Measurements from ENCODE around the gene ZNF554. TPM values are rescaled to one million over a fixed set of nuclear protein-coding genes. Genes with fewer than 3 reads are reported as not detected.
"Not testable (repeated sequence)": the region's sequence is repeated elsewhere in the genome, so short reads cannot be mapped to it uniquely, and the experiment has no call there.

Gene ZNF554
- total RNA-seq, 1 donor from 2014 or later = 6.9 TPM

DNA sequence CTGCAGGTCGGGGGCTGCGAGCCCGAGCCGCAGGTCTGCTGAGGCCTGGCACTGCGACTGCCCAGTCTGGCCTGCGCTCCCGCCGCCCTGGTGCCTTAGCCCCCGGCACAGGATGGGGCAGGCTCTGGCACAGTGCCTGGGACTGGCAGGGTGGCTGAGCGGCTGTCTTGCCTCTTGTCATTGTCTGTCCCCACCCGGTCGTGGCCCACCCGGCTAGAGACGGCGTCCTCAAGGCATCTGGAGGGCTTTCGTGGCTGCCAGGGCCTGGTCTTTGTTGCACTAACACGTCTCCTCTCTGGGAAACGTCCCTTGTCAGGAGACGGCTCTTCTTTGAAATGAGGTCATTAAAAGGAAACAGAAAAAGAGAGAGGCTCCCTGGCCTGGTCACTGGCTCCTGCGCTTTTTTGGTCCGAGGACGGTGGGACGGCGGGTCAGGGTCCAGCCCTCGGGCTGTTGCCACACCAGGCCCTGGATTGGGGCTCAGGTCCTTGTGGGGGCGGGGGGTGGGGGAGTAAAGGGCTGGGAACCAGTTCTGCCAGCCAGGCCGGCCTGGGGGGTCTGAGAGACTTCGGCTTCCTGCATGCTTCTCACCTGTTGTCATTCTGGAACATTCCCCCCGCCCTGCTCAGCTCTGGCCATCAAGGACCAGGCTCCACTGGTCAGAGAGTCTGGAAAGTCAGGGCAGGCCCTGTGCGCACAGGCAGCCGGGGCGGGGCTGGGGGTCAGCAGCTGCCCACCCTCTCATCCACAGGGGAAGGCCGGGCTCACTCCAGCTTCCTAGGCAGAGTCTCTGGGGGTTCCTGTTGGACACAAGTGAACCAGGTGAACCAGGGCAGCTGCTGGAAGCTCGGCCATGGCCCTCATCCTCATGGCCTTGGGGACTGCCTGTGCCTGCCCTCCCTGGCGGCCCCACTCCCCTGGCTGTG lies 6.2 kb upstream of the ZNF554 start:
- Histone ChIP-seq H3K27me3 (no peaks in the 10 kb centered on the region), H3K9me3 (no peaks in the 10 kb centered on the region), H3K4me1 (no peaks in the 10 kb centered on the region), H3K27ac (no peak overlapping the region), H3K36me3 (peaks cover 0 to 8% of the 10 kb centered on the region in 2 donors), H3K4me3 (no peak overlapping the region)
- intact Hi-C loops (cut with DNase I) = no loop called here
- DNase-seq (ENCODE audit: extremely low spot score in 2 of 2) = no peak
- no peak for TF ChIP-seq POLR2AphosphoS5 (IDR thresholded peaks at IDR 0.05; ENCODE audit: insufficient read depth in 1 of 2, low read depth in 1 of 2)
- no peak for TF ChIP-seq POLR2A (IDR thresholded peaks at IDR 0.05)

DNA sequence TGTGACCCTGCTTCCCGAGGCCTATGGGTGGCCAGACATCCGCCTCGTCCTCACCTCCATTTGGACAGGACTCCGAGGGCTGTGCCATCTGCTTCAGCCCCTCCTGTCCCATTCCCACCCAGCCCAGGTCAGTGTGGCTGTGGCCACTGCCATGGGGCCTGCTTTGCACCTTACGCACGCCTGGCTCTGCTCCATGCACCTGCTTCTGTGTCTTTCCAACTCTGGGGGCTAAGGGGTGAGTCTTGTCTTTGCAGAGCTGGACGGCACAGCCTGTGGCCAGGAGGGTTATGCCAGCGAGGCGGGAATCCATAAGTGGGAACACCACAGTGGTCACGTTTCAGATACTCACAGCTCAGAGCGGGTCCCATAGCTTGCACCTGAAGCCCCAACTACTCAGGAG lies 5.2 kb upstream of the ZNF554 start:
- no peak for DNase-seq (ENCODE audit: extremely low spot score in 2 of 2)
- Histone ChIP-seq H3K36me3 (no peaks in the 10 kb centered on the region), H3K4me3 (no peak overlapping the region), H3K27ac (no peak overlapping the region), H3K27me3 (no peaks in the 10 kb centered on the region), H3K4me1 (no peaks in the 10 kb centered on the region), H3K9me3 (no peaks in the 10 kb centered on the region)
- TF ChIP-seq POLR2AphosphoS5 (IDR thresholded peaks at IDR 0.05; ENCODE audit: insufficient read depth in 1 of 2, low read depth in 1 of 2) (no peak), POLR2A (IDR thresholded peaks at IDR 0.05) (no peak)
- TF ChIP-seq, protein P1, sequence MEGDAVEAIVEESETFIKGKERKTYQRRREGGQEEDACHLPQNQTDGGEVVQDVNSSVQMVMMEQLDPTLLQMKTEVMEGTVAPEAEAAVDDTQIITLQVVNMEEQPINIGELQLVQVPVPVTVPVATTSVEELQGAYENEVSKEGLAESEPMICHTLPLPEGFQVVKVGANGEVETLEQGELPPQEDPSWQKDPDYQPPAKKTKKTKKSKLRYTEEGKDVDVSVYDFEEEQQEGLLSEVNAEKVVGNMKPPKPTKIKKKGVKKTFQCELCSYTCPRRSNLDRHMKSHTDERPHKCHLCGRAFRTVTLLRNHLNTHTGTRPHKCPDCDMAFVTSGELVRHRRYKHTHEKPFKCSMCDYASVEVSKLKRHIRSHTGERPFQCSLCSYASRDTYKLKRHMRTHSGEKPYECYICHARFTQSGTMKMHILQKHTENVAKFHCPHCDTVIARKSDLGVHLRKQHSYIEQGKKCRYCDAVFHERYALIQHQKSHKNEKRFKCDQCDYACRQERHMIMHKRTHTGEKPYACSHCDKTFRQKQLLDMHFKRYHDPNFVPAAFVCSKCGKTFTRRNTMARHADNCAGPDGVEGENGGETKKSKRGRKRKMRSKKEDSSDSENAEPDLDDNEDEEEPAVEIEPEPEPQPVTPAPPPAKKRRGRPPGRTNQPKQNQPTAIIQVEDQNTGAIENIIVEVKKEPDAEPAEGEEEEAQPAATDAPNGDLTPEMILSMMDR (IDR thresholded peaks at IDR 0.05) = no peak
- intact Hi-C loops (cut with DNase I) = no loop called here

DNA sequence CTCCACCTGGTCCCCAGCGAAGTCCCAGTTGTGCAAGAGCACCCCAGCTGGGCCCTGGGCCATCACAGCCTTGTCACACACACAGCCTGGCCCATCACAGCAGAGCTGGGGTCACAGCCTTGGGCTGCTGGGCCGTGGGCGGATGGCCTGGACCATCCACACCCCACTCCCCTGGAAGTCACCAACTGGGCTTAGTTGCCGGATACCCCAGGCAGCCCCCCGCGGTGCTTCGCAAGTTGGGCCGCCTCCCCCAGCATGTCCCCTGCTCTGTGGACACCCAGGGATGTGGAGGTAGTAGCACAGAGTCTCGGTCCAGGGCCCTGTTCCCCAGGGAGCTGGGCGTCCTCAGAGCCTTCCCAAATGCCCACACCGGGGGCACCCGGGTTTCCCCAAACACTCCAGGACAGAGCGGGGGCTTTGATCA lies 4.5 kb upstream of the ZNF554 start:
- Histone ChIP-seq H3K4me1 (peaks cover 2% of the 10 kb centered on the region), H3K4me3 (no peak overlapping the region), H3K36me3 (no peaks in the 10 kb centered on the region), H3K27ac (no peak overlapping the region), H3K9me3 (no peaks in the 10 kb centered on the region), H3K27me3 (no peaks in the 10 kb centered on the region)
- intact Hi-C loops (cut with DNase I) = no loop called here
- DNase-seq (ENCODE audit: extremely low spot score in 2 of 2) = no peak
- no peak for TF ChIP-seq POLR2A (IDR thresholded peaks at IDR 0.05)
- TF ChIP-seq POLR2AphosphoS5 (IDR thresholded peaks at IDR 0.05; ENCODE audit: insufficient read depth in 1 of 2, low read depth in 1 of 2) = no peak
- TF ChIP-seq, protein P1 (IDR thresholded peaks at IDR 0.05) = no peak

DNA sequence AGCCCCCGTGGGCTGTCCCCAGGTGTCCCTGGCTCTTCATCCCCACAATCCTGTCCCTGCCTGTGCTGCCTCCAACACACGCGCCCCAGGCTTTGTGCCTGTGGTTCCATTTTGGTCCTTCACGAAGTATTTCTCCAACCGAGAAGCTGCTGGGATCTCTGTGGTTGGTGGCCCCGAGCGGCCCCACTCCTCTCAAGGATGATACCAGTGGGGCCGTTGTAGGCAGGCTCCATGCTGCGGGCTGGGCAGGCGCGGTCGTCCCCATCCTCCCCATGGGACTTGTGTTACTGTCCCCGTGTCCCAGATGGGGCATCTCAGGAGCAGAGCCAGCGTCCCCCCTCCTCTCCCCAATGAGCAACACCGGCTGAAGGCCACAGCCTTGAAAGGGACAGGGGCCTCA lies 3.7 kb upstream of the ZNF554 start:
- Histone ChIP-seq H3K36me3 (no peaks in the 10 kb centered on the region), H3K4me3 (no peak overlapping the region), H3K4me1 (peaks cover 9% of the 10 kb centered on the region), H3K27me3 (no peaks in the 10 kb centered on the region), H3K27ac (no peak overlapping the region), H3K9me3 (no peaks in the 10 kb centered on the region)
- no peak for TF ChIP-seq POLR2A (IDR thresholded peaks at IDR 0.05)
- TF ChIP-seq, protein P1 (IDR thresholded peaks at IDR 0.05) = no peak
- no peak for TF ChIP-seq POLR2AphosphoS5 (IDR thresholded peaks at IDR 0.05; ENCODE audit: insufficient read depth in 1 of 2, low read depth in 1 of 2)
- intact Hi-C loops (cut with DNase I) = no loop called here
- no peak for DNase-seq (ENCODE audit: extremely low spot score in 2 of 2)

DNA sequence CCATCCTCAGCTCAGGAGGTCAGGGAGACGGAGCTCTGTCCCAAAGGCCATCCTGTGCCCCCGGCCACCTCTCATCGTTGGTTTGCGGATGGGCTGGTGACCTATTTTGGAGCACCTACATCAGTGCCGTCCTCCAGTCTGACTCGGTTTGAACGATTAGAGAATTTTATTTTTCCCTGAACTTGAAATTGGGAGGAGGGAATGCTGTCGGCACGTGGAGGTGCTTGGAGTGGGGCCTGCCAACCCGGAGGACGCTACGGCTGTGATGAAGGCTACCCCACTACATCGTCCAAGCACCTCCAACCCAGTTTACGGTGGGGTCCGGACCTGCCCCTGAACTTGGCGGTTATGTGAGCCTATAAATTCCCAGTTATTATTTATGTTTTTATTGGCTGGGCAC lies 3.0 kb upstream of the ZNF554 start:
- intact Hi-C loops (cut with DNase I) = no loop called here
- H3K9me3 ChIP-seq = no peaks in the 10 kb centered on the region
- H3K4me3 ChIP-seq = no peak overlapping the region
- H3K27ac ChIP-seq = no peak overlapping the region
- no peaks in the 10 kb centered on the region for H3K36me3 ChIP-seq
- no peak for DNase-seq (ENCODE audit: extremely low spot score in 2 of 2)
- TF ChIP-seq, protein P1 (IDR thresholded peaks at IDR 0.05) = no peak
- no peak for TF ChIP-seq POLR2A (IDR thresholded peaks at IDR 0.05)
- no peak for TF ChIP-seq POLR2AphosphoS5 (IDR thresholded peaks at IDR 0.05; ENCODE audit: insufficient read depth in 1 of 2, low read depth in 1 of 2)
- H3K27me3 ChIP-seq = no peaks in the 10 kb centered on the region
- H3K4me1 ChIP-seq = peaks cover 13% of the 10 kb centered on the region

DNA sequence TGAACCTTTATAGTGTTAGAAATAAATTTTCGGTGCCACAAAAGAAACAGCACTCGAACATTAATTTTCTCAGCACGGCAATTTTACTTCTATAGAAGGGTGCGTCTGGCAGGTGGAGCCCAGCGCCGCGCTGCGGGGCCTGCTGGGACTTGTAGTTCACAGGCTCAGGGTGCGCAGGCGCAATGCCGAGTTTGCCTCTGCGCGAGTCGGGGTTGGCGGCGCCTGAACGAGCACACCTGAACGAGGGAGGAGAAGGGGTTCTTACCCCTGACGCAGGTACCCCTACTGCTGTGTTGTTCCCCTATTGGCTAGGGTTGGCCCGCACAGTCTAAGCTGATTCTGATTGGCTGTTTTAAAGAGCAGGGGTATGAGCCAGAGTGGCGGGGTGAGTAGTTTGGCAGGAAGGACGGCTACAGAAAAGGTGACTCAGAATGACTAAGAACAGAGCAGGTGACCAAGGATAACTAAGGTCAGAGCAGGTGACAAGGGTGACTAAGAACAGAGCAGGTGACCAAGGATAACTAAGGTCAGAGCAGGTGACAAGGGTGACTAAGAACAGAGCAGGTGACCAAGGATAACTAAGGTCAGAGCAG lies 2.3 kb upstream of the ZNF554 start:
- H3K9me3 ChIP-seq; H3K27me3 ChIP-seq; DNase-seq (ENCODE audit: extremely low spot score in 2 of 2); H3K27ac ChIP-seq; intact Hi-C loops (cut with DNase I); H3K4me3 ChIP-seq; H3K36me3 ChIP-seq: not testable (repeated sequence)
- H3K4me1 ChIP-seq = peaks cover 13% of the 10 kb centered on the region
